CD4-positive, alpha-beta T cell treated with Interleukin-17A for 1 hour (primary cell): ENCODE data around the gene AKAP6.
"Not testable (repeated sequence)": the region's sequence is repeated elsewhere in the genome, so short reads cannot be mapped to it uniquely, and the experiment has no call there.

Experiments
- DNase-seq: peaks from one replicate; pipeline ENCODE4 v3.0.0-alpha.2; 2020

Gene AKAP6

GRCh38 chr14:32373174-32373573 lies 44.1 kb downstream of the AKAP6 start:
- DNase-seq, result not testable (repeated sequence)

GRCh38 chr14:32374155-32374554 lies 45.1 kb downstream of the AKAP6 start:
- DNase-seq, result no peak

- DNase-seq, result no peak
Observed at GRCh38 chr14:32375663-32376062, 46.6 kb downstream of the AKAP6 start.

- DNase-seq, result no peak
Observed at GRCh38 chr14:32377046-32377646, 48.0 kb downstream of the AKAP6 start.

- no peak for DNase-seq
Observed at GRCh38 chr14:32378284-32378683, 49.2 kb downstream of the AKAP6 start.

- no peak for DNase-seq
Observed at GRCh38 chr14:32379447-32379846, 50.3 kb downstream of the AKAP6 start.

- DNase-seq, result no peak
Observed at GRCh38 chr14:32381869-32382268, 52.8 kb downstream of the AKAP6 start.

- DNase-seq, result no peak
Observed at GRCh38 chr14:32382704-32383103, 53.6 kb downstream of the AKAP6 start.

GRCh38 chr14:32383364-32384009 lies 54.4 kb downstream of the AKAP6 start:
- DNase-seq, result no peak

- DNase-seq, result no peak
Observed at GRCh38 chr14:32384464-32384863, 55.4 kb downstream of the AKAP6 start.

GRCh38 chr14:32387295-32387694 lies 58.2 kb downstream of the AKAP6 start:
- DNase-seq, result not testable (repeated sequence)

- no peak for DNase-seq
Observed at GRCh38 chr14:32393119-32393518, 64.0 kb downstream of the AKAP6 start.

GRCh38 chr14:32394038-32394437 lies 64.9 kb downstream of the AKAP6 start:
- DNase-seq, result no peak

- DNase-seq, result no peak
Observed at GRCh38 chr14:32396885-32397284, 67.8 kb downstream of the AKAP6 start.

- DNase-seq, result no peak
Observed at GRCh38 chr14:32397861-32398640, 69.0 kb downstream of the AKAP6 start.

- no peak for DNase-seq
Observed at GRCh38 chr14:32399920-32400319, 70.8 kb downstream of the AKAP6 start.

- no peak for DNase-seq
Observed at GRCh38 chr14:32400480-32400879, 71.4 kb downstream of the AKAP6 start.

- no peak for DNase-seq
Observed at GRCh38 chr14:32403021-32403420, 73.9 kb downstream of the AKAP6 start.

- DNase-seq, result no peak
Observed at GRCh38 chr14:32403688-32404087, 74.6 kb downstream of the AKAP6 start.

- DNase-seq, result no peak
Observed at GRCh38 chr14:32404784-32405573, 75.9 kb downstream of the AKAP6 start.

GRCh38 chr14:32405856-32406255 lies 76.8 kb downstream of the AKAP6 start:
- no peak for DNase-seq

GRCh38 chr14:32407130-32407529 lies 78.0 kb downstream of the AKAP6 start:
- DNase-seq, result no peak

GRCh38 chr14:32408018-32408417 lies 78.9 kb downstream of the AKAP6 start:
- no peak for DNase-seq
